H1 (cell line): ENCODE results near the gene RAD51B. TPM values are rescaled to one million over a fixed set of nuclear protein-coding genes. Genes with fewer than 3 reads are reported as not detected.

Experiments
- CTCF ChIA-PET: fragments of 300-600 bp; sonication (Branson Sonifier 250); formaldehyde crosslinking; loops from one replicate; lab custom pipeline; 2021; ENCODE audit not compliant: partially characterized antibody; lab: Charles Lee
- POLR2A ChIA-PET: fragments of 300-600 bp; sonication (Branson Sonifier 250); formaldehyde crosslinking; loops from one replicate; lab custom pipeline; 2021; ENCODE audit warnings: inconsistent platforms; ENCODE audit not compliant: partially characterized antibody; lab: Charles Lee
- DNase-seq, 2 experiments: peaks; one replicate each; pipeline versions ENCODE4 v3.0.0 to v3.0.0-alpha.2; 2010 to 2022; ENCODE audit warnings: low spot score in 2 of 2, low read depth in 1 of 2, mixed read lengths in 1 of 2
- FAIRE-seq: peaks from 2 replicates; lab custom pipeline; 2011; peaks lifted over from hg19 to GRCh38; lab: Jason Lieb, UNC
- H2AFZ ChIP-seq: 2 replicates; pipeline ENCODE4 v1.8.1; 2012; ENCODE audit warnings: low read length, inconsistent platforms
- H2AK5ac ChIP-seq: 2 replicates; pipeline ENCODE4 v1.6.1; 2013; ENCODE audit warnings: low read depth, low read length
- H2BK120ac ChIP-seq: replicated peaks from 2 replicates; pipeline ENCODE3; 2013; ENCODE audit warnings: low read depth, low read length, inconsistent platforms
- H2BK12ac ChIP-seq: 2 replicates; pipeline ENCODE4 v1.6.1; 2013; ENCODE audit warnings: low read depth, low read length
- H2BK15ac ChIP-seq: 2 replicates; pipeline ENCODE4 v1.6.1; 2013; ENCODE audit warnings: low read length
- H2BK20ac ChIP-seq: 2 replicates; pipeline ENCODE4 v1.6.1; 2013; ENCODE audit warnings: low read length
- H2BK5ac ChIP-seq: 2 replicates; pipeline ENCODE4 v1.6.1; 2013; ENCODE audit warnings: low read depth, low read length
- H3K14ac ChIP-seq: 2 replicates; pipeline ENCODE4 v1.6.1; 2013; ENCODE audit warnings: inconsistent platforms; ENCODE audit not compliant: insufficient read length
- H3K18ac ChIP-seq: 2 replicates; pipeline ENCODE4 v1.6.1; 2013; ENCODE audit warnings: low read length; ENCODE audit errors: extremely low read depth
- H3K23ac ChIP-seq: 2 replicates; pipeline ENCODE4 v1.6.1; 2013; ENCODE audit warnings: inconsistent platforms; ENCODE audit not compliant: insufficient read length
- H3K23me2 ChIP-seq: 2 replicates; pipeline ENCODE4 v1.6.1; 2013; ENCODE audit warnings: low read depth, low read length
- H3K27ac ChIP-seq: 2 replicates; pipeline ENCODE4 v1.6.1; 2011; ENCODE audit warnings: low read depth, low read length, inconsistent platforms
- H3K27me3 ChIP-seq, 4 experiments: replicated peaks in 1 of 4; 1 replicate in 1 of 4; 2 replicates in 3 of 4; pipeline versions ENCODE4 v1.6.1 to v1.8.1; 2011 to 2013; ENCODE audit warnings: low read length in 3 of 4, mild to moderate bottlenecking in 3 of 4, inconsistent platforms in 2 of 4, mixed read lengths in 2 of 4, moderate library complexity in 1 of 4; ENCODE audit not compliant: control insufficient read depth in 3 of 4, insufficient read depth in 3 of 4; ENCODE audit errors: extremely low read depth in 1 of 4
- H3K36me3 ChIP-seq, 4 experiments: 2 replicates each; pipeline versions ENCODE4 v1.6.1 to v1.8.1; 2011 to 2013; ENCODE audit warnings: mild to moderate bottlenecking in 4 of 4, low read length in 3 of 4, moderate library complexity in 2 of 4, control low read depth in 1 of 4, inconsistent platforms in 1 of 4; ENCODE audit not compliant: insufficient read depth in 4 of 4, control insufficient read depth in 2 of 4
- H3K4ac ChIP-seq: replicated peaks from 2 replicates; pipeline ENCODE3; 2013; ENCODE audit warnings: low read length, low read depth, mixed read lengths, inconsistent platforms; ENCODE audit not compliant: insufficient read length
- H3K4me1 ChIP-seq, 4 experiments: replicated peaks in 1 of 4; 1 replicate in 1 of 4; 2 replicates in 3 of 4; pipeline versions ENCODE4 v1.6.1 to v1.8.1; 2011 to 2013; ENCODE audit warnings: low read length in 3 of 4, inconsistent platforms in 2 of 4, mixed read lengths in 1 of 4; ENCODE audit not compliant: insufficient read depth in 4 of 4, control insufficient read depth in 3 of 4
- H3K4me2 ChIP-seq, 2 experiments: 2 replicates each; pipeline versions ENCODE4 v1.6.1 to v1.8.1; 2011 to 2013; ENCODE audit warnings: low read depth in 2 of 2, low read length in 2 of 2, control low read depth in 1 of 2, inconsistent platforms in 1 of 2, mild to moderate bottlenecking in 1 of 2; ENCODE audit not compliant: insufficient read depth in 1 of 2
- H3K4me3 ChIP-seq, 4 experiments: fragments of 200-600, 300-600 bp in 1 of 4; sonication (generic), shearing (Covaris generic), sonication (Bioruptor Twin) in 1 of 4; 2 replicates each; pipeline versions ENCODE4 v1.5.1 to v1.8.1; 2011 to 2016; ENCODE audit warnings: low read length in 4 of 4, low read depth in 3 of 4, control low read depth in 2 of 4, inconsistent platforms in 2 of 4, mild to moderate bottlenecking in 2 of 4, mixed read lengths in 1 of 4, moderate library complexity in 1 of 4; ENCODE audit not compliant: insufficient read depth in 2 of 4; ENCODE audit errors: extremely low read depth in 1 of 4
- H3K56ac ChIP-seq: replicated peaks from 2 replicates; pipeline ENCODE3; 2013; ENCODE audit warnings: low read depth, mild to moderate bottlenecking, mixed read lengths, low read length, inconsistent platforms; ENCODE audit not compliant: insufficient read length
- H3K79me1 ChIP-seq: 2 replicates; pipeline ENCODE4 v1.6.1; 2013; ENCODE audit warnings: low read depth, low read length, control low read depth
- H3K79me2 ChIP-seq, 2 experiments: 2 replicates each; pipeline versions ENCODE4 v1.6.1 to v1.8.1; 2012 to 2013; ENCODE audit warnings: low read length in 2 of 2, mild to moderate bottlenecking in 2 of 2, inconsistent platforms in 1 of 2; ENCODE audit not compliant: insufficient read depth in 2 of 2, control insufficient read depth in 1 of 2
- H3K9ac ChIP-seq, 4 experiments: replicated peaks in 1 of 4; 1 replicate in 1 of 4; 2 replicates in 3 of 4; pipeline versions ENCODE4 v1.6.1 to v1.8.1; 2011 to 2013; ENCODE audit warnings: low read depth in 3 of 4, low read length in 3 of 4, control low read depth in 2 of 4, mild to moderate bottlenecking in 2 of 4, moderate library complexity in 2 of 4, inconsistent platforms in 1 of 4; ENCODE audit errors: extremely low read depth in 1 of 4
- H3K9me3 ChIP-seq, 2 experiments: 2 replicates each; pipeline versions ENCODE4 v1.6.1 to v1.8.1; 2012 to 2013; ENCODE audit warnings: mild to moderate bottlenecking in 2 of 2, moderate library complexity in 2 of 2, control low read depth in 1 of 2, inconsistent platforms in 1 of 2, low read depth in 1 of 2, low read length in 1 of 2, mixed read lengths in 1 of 2; ENCODE audit not compliant: insufficient read depth in 2 of 2
- H4K20me1 ChIP-seq, 2 experiments: replicated peaks in 1 of 2; 2 replicates each; pipeline versions ENCODE3 to v1.8.1; 2011 to 2013; ENCODE audit warnings: inconsistent platforms in 2 of 2, low read length in 2 of 2, mild to moderate bottlenecking in 1 of 2; ENCODE audit not compliant: insufficient read depth in 2 of 2, control insufficient read depth in 1 of 2
- H4K5ac ChIP-seq: 2 replicates; pipeline ENCODE4 v1.6.1; 2013; ENCODE audit warnings: low read length, low read depth, mixed read lengths, inconsistent platforms; ENCODE audit not compliant: insufficient read length
- H4K8ac ChIP-seq: 2 replicates; pipeline ENCODE4 v1.8.0; 2013; ENCODE audit warnings: mild to moderate bottlenecking, moderate library complexity, low read length, inconsistent platforms; ENCODE audit not compliant: insufficient read depth; ENCODE audit errors: extremely low read depth
- H4K91ac ChIP-seq: replicated peaks from 2 replicates; pipeline ENCODE3; 2013; ENCODE audit warnings: low read length, mixed read lengths, inconsistent platforms; ENCODE audit not compliant: insufficient read length
- BCL11A ChIP-seq, 2 experiments: IDR thresholded peaks; one replicate each; pipeline ENCODE4 v1.6.1; 2011; ENCODE audit warnings: low read depth in 2 of 2, low read length in 2 of 2, mild to moderate bottlenecking in 2 of 2
- JUN ChIP-seq: IDR thresholded peaks from 2 replicates; pipeline ENCODE4 v1.6.1; 2011; ENCODE audit warnings: low read depth, mild to moderate bottlenecking, improper control_type of control experiment, low read length
- POLR2AphosphoS5 ChIP-seq: IDR thresholded peaks from 2 replicates; pipeline ENCODE4 v1.6.1; 2011; ENCODE audit warnings: low read depth, low read length
- SIN3A ChIP-seq, 2 experiments: IDR thresholded peaks in 1 of 2; conservative IDR thresholded peaks in 1 of 2; 2 replicates each; pipeline ENCODE4 v1.6.1; 2011 to 2012; ENCODE audit warnings: low read length in 2 of 2, improper control_type of control experiment in 1 of 2, low read depth in 1 of 2, mild to moderate bottlenecking in 1 of 2
- SP2 ChIP-seq: IDR thresholded peaks from 2 replicates; pipeline ENCODE4 v1.6.1; 2012; ENCODE audit warnings: mild to moderate bottlenecking, low read length, inconsistent platforms
- SUZ12 ChIP-seq: fragments of 200-600 bp; sonication (generic); IDR thresholded peaks from 2 replicates; pipeline ENCODE4 v1.6.1; 2012; ENCODE audit warnings: mild to moderate bottlenecking, inconsistent platforms, low read length, moderate library complexity, mixed read lengths
- TAF1 ChIP-seq: IDR thresholded peaks from 2 replicates; pipeline ENCODE4 v1.6.1; 2011; ENCODE audit warnings: mild to moderate bottlenecking, low read depth, low read length
- TAF7 ChIP-seq: optimal IDR thresholded peaks from 2 replicates; pipeline ENCODE3; 2011; ENCODE audit warnings: low read depth, mild to moderate bottlenecking, inconsistent platforms, low read length, moderate library complexity, borderline replicate concordance
- ZNF274 ChIP-seq: IDR thresholded peaks from 2 replicates; pipeline ENCODE4 v1.7.0; 2012; ENCODE audit warnings: low read length, borderline replicate concordance; ENCODE audit errors: extremely low read depth
- WGBS, 2 experiments: shearing (Covaris generic) in 1 of 2; methylation state at CpG; one replicate each; pipeline versions ENCODE4 v1.1.6 to v1.1.7; 2013 to 2015; ENCODE audit warnings: low lambda C conversion rate in 2 of 2, mixed read lengths in 2 of 2, inconsistent platforms in 1 of 2, low coverage in 1 of 2, missing lambda C conversion rate in 1 of 2; ENCODE audit not compliant: insufficient replicate concordance in 2 of 2, insufficient coverage in 1 of 2, insufficient read length in 1 of 2; ENCODE audit errors: extremely low coverage in 1 of 2, missing lambda C conversion rate in 1 of 2; 5-methylcytosine and 5-hydroxymethylcytosine counted together
- polyA plus RNA-seq, 7 experiments: library from polyadenylated mRNA; depleted of rRNA in 3 of 7; stranded (reverse) in 5 of 7; unstranded in 2 of 7; fragments of >200 nt in 5 of 7; fragments of 200-250 nt in 2 of 7; gene quantifications; 1 replicate in 5 of 7; 2 replicates in 1 of 7; 4 replicates in 1 of 7; pipeline versions ENCODE4 v1.2.1 to v1.2.3, GENCODE V29; 2011 to 2013; ENCODE audit warnings: missing spikeins in 2 of 7, mixed read lengths in 2 of 7
- total RNA-seq: library from RNA; stranded (reverse); fragmentation: NEBNext Ultra II Directional; extraction: Animal tissue kit (Norgen Biotek cat#: 25700); gene quantifications from 2 replicates; pipeline ENCODE4 v1.2.1, GENCODE V29; 2021

Gene RAD51B
- total and polyA plus RNA-seq, 2 of the 8 experiments (the other 6 are each of a cell fraction or from before 2014, with no cell fraction given) = 3.9 to 14.9 TPM

GRCh38 chr14:68143341-68143841 is 323.8 kb downstream of the RAD51B start:
- FAIRE-seq = no peak
- H3K4me1 ChIP-seq = no peaks in the 10 kb centered on the region; a peak in 3 of 7 replicates
- TF ChIP-seq SP2 (no peak), ZNF274 (no peak), TAF1 (no peak), TAF7 (no peak), SUZ12 (no peak), SIN3A (conservative IDR thresholded peaks at IDR 0.05 in 1 of 2, IDR thresholded peaks at IDR 0.05 in 1 of 2; ENCODE audit: low read depth in 1 of 2, low read length in 2 of 2) (no peak), BCL11A (IDR thresholded peaks at IDR 0.05; ENCODE audit: low read depth in 2 of 2, low read length in 2 of 2) (no peak), POLR2AphosphoS5 (no peak), JUN (no peak)

More at GRCh38 chr14:68143341-68143841, 323.8 kb downstream of the RAD51B start:
- Histone ChIP-seq H3K27ac (no peak overlapping the region), H4K5ac (no peak overlapping the region), H3K9ac (no peak overlapping the region), H4K8ac (no peak overlapping the region), H3K27me3 (no peaks in the 10 kb centered on the region), H3K4me2 (no peak overlapping the region), H2AFZ (no peak overlapping the region), H3K23me2 (no peaks in the 10 kb centered on the region), H3K23ac (no peak overlapping the region), H4K20me1 (no peaks in the 10 kb centered on the region), H3K14ac (no peak overlapping the region), H3K4ac (no peak overlapping the region), H2BK15ac (peak overlapping the region; percentile 47; the same call in 1 of the 2 replicates), H3K79me1 (no peaks in the 10 kb centered on the region), H3K18ac (no peak overlapping the region), H2BK12ac (no peak overlapping the region), H3K9me3 (no peaks in the 10 kb centered on the region; a peak in 1 of 4 replicates), H3K79me2 (no peaks in the 10 kb centered on the region), H3K56ac (no peak overlapping the region), H4K91ac (no peak overlapping the region), H2BK20ac (no peak overlapping the region), H2BK120ac (no peak overlapping the region), H2BK5ac (no peak overlapping the region), H3K36me3 (no peaks in the 10 kb centered on the region; a peak in 1 of 8 replicates), H3K4me3 (no peak overlapping the region), H2AK5ac (no peak overlapping the region)
- no peak for DNase-seq
- CTCF ChIA-PET = interaction anchor here (0.6 to 1.6 kb wide), 3 partner anchors 65 to 326 kb away, joined by 3 to 4 read pairs (median 4); no protein-coding TSS in a partner anchor
- POLR2A ChIA-PET = no interaction called here
- WGBS, 2 experiments = 94% methylated on average over 4 of the region's 4 CpGs; no CpG with 5 or more reads in 1 of the 2 experiments
